ENCODE measurements around the gene ARL8B. TPM values are rescaled to one million over a fixed set of nuclear protein-coding genes. Genes with fewer than 3 reads are reported as not detected.
A peak's percentile ranks its signal among the peaks of the same experiment; 100 is the strongest.

The ARL8B gene
- total RNA-seq, 1 donor from 2014 or later = 39.3 TPM

DNA sequence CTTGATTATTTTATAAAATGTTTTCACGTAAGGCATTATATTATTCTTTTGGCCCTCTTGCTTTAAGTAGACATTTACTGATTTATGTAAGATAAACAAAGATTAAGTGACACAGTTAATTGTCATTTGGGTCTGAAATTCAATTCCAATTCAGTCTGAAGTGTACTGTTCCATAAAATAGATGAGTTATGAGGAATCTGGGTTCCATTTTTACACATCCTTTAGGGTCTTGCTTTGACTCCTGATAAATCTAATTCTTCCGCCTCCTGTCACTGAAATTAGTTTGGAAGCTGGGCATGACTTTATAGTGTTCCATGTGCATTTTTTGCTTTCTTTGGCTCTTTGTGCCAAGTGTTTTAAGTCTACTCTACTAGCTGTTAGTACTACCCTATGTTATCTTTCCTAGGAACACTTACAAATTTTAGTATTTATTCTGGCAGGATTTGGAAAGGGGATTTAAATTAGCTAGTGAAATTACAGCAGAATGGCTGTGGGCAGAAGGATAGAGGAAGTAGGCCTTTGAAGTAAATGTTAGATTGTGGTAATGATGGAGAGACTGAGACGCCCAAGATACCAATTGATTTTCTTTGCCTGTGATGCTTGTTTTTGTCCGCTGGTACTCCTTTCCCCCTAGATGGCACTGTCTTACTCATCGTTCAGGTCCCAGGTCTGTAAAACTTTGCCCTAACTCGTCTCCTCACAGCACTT is 14.3 kb downstream of the ARL8B start:
- Mint-ChIP-seq H3K4me3 (no peak overlapping the region), H3K27ac (no peak overlapping the region), H3K36me3 (peaks cover 4% of the 10 kb centered on the region), H3K4me1 (peaks cover 9% of the 10 kb centered on the region), H3K27me3 (ENCODE audit: insufficient read depth, low read depth) (peaks cover 2% of the 10 kb centered on the region), H3K9me3 (no peaks in the 10 kb centered on the region)
- DNase-seq (ENCODE audit: low spot score) = peak; percentile 30
- H3K27ac ChIP-seq = no peak overlapping the region
- no peaks in the 10 kb centered on the region for H3K27me3 ChIP-seq
- H3F3A ChIP-seq (ENCODE audit: low read depth) = no peaks in the 10 kb centered on the region
- no peak overlapping the region for H3K4me2 ChIP-seq
- H4K20me1 ChIP-seq (ENCODE audit: low read depth) = peaks cover 45% of the 10 kb centered on the region
- no peaks in the 10 kb centered on the region for H3K4me1 ChIP-seq
- TF ChIP-seq, protein P1, sequence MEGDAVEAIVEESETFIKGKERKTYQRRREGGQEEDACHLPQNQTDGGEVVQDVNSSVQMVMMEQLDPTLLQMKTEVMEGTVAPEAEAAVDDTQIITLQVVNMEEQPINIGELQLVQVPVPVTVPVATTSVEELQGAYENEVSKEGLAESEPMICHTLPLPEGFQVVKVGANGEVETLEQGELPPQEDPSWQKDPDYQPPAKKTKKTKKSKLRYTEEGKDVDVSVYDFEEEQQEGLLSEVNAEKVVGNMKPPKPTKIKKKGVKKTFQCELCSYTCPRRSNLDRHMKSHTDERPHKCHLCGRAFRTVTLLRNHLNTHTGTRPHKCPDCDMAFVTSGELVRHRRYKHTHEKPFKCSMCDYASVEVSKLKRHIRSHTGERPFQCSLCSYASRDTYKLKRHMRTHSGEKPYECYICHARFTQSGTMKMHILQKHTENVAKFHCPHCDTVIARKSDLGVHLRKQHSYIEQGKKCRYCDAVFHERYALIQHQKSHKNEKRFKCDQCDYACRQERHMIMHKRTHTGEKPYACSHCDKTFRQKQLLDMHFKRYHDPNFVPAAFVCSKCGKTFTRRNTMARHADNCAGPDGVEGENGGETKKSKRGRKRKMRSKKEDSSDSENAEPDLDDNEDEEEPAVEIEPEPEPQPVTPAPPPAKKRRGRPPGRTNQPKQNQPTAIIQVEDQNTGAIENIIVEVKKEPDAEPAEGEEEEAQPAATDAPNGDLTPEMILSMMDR (IDR thresholded peaks at IDR 0.05) = peak; percentile 57
- no peak for TF ChIP-seq EZH2 (IDR thresholded peaks at IDR 0.05)
- peaks cover 99% of the 10 kb centered on the region for H3K79me2 ChIP-seq (ENCODE audit: low read depth)
- H3K4me3 ChIP-seq = no peak overlapping the region
- H2AFZ ChIP-seq (replicated peaks) = no peak overlapping the region
- no peak overlapping the region for H3K9ac ChIP-seq
- no peaks in the 10 kb centered on the region for H3K9me3 ChIP-seq (ENCODE audit: low read depth)
- H3K36me3 ChIP-seq = no peaks in the 10 kb centered on the region

DNA sequence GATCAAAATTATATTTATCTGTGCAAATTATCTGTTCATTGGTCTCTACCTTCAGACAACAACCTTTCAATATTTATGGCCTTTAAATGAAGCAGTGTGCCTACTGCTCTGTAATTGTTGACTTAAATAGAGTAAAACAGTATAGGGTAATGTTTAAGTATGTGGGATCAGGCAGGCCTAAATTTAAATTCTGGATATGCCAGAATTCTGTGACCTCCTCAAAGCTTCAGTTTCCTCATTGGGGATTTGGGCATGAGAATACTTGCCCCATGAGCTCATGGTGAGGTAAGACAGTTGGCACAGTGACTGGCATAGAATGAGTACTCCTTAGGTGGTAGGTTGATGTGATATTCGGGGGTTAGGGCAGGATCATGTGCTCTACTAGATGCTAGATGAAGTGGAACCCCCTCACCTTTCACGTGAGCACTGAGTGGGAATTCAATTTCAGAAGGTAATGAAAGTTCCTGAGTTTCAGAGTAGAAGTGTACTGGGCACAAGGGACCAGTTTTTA is 14.9 kb downstream of the ARL8B start:
- Histone ChIP-seq H3K9me3 (ENCODE audit: low read depth) (no peaks in the 10 kb centered on the region), H4K20me1 (ENCODE audit: low read depth) (peaks cover 42% of the 10 kb centered on the region), H3K79me2 (ENCODE audit: low read depth) (peaks cover 99% of the 10 kb centered on the region), H3K27ac (no peak overlapping the region), H3K4me1 (no peaks in the 10 kb centered on the region), H3F3A (ENCODE audit: low read depth) (no peaks in the 10 kb centered on the region), H3K9ac (no peak overlapping the region), H3K36me3 (no peaks in the 10 kb centered on the region), H2AFZ (replicated peaks) (no peak overlapping the region), H3K27me3 (no peaks in the 10 kb centered on the region), H3K4me3 (no peak overlapping the region), H3K4me2 (no peak overlapping the region)
- Mint-ChIP-seq H3K4me3 (no peak overlapping the region), H3K36me3 (peaks cover 6% of the 10 kb centered on the region), H3K27me3 (ENCODE audit: insufficient read depth, low read depth) (peaks cover 2% of the 10 kb centered on the region), H3K27ac (no peak overlapping the region), H3K9me3 (no peaks in the 10 kb centered on the region), H3K4me1 (peaks cover 9% of the 10 kb centered on the region)
- TF ChIP-seq EZH2phosphoT487 (IDR thresholded peaks at IDR 0.05) (no peak), EZH2 (IDR thresholded peaks at IDR 0.05) (no peak)
- TF ChIP-seq, protein P1 (IDR thresholded peaks at IDR 0.05) = no peak
- no peak for DNase-seq (ENCODE audit: low spot score)

DNA sequence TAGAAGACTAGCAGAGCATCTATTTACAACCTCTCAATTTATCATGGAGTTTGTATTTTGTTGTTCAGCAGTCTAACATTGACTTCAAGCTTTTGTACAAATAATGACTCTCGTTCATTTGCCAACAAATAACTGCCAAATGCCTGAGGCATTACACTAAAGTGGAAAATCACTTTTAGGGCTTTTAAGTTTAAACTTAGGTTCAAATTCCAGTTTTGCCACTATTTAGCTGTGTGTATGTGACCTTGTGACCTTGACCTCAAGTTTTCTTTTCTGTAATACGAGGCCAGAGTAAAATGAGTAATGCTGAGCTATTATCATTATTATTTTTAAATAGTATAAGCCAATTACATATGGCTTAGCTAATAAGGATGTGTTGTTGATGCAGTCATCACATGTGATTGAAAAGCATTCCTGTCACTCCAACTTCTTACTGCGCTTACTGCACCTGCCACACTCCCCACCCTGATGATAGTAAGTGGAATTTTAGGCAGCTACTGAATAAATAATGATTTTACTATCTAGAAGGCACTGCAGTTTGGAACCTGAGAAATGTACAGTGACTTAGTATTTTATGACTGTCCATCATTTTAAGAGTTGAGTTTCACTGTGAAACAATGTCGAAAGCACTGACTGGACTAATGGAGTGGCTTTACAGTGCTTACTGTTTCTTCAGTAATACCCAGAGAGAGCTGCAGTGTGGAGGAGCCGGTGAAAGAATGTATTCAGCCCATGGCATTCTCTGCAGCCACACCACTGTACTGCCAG is 16.3 kb downstream of the ARL8B start:
- Histone ChIP-seq H3K79me2 (ENCODE audit: low read depth) (peaks cover 99% of the 10 kb centered on the region), H3K27ac (no peak overlapping the region), H3K9ac (no peak overlapping the region), H4K20me1 (ENCODE audit: low read depth) (peaks cover 29% of the 10 kb centered on the region), H2AFZ (replicated peaks) (no peak overlapping the region), H3K4me2 (no peak overlapping the region), H3K4me3 (no peak overlapping the region), H3F3A (ENCODE audit: low read depth) (no peaks in the 10 kb centered on the region), H3K36me3 (no peaks in the 10 kb centered on the region), H3K4me1 (no peaks in the 10 kb centered on the region), H3K9me3 (ENCODE audit: low read depth) (peaks cover 6% of the 10 kb centered on the region), H3K27me3 (no peaks in the 10 kb centered on the region)
- Mint-ChIP-seq H3K9me3 (no peaks in the 10 kb centered on the region), H3K27ac (no peak overlapping the region), H3K4me1 (peaks cover under 1% of the 10 kb centered on the region), H3K27me3 (ENCODE audit: insufficient read depth, low read depth) (peaks cover 2% of the 10 kb centered on the region), H3K36me3 (peaks cover 15% of the 10 kb centered on the region), H3K4me3 (no peak overlapping the region)
- no peak for DNase-seq (ENCODE audit: low spot score)
- TF ChIP-seq EZH2 (IDR thresholded peaks at IDR 0.05) (no peak), EZH2phosphoT487 (IDR thresholded peaks at IDR 0.05) (no peak)
- TF ChIP-seq, protein P1 (IDR thresholded peaks at IDR 0.05) = no peak
